Osteoblast (primary cell): ENCODE data around the gene APC2. TPM values are rescaled to one million over a fixed set of nuclear protein-coding genes. Genes with fewer than 3 reads are reported as not detected.

Source experiments
- DNase-seq: peaks from one replicate; pipeline ENCODE4 v3.0.0; 2011; ENCODE audit warnings: low spot score, mixed read lengths; ENCODE audit not compliant: insufficient read length; ENCODE audit errors: missing footprints
- H2AFZ ChIP-seq: 2 replicates; pipeline ENCODE4 v1.6.0; 2011; ENCODE audit warnings: mild to moderate bottlenecking, low read length
- H3K27ac ChIP-seq: 2 replicates; pipeline ENCODE4 v1.5.1; 2011; ENCODE audit warnings: mild to moderate bottlenecking, low read depth, low read length, moderate library complexity
- H3K27me3 ChIP-seq: 2 replicates; pipeline ENCODE4 v1.6.0; 2012; ENCODE audit warnings: mild to moderate bottlenecking, control low read depth, inconsistent platforms, low read length, moderate library complexity; ENCODE audit not compliant: insufficient read depth
- H3K36me3 ChIP-seq: 2 replicates; pipeline ENCODE4 v1.5.1; 2011; ENCODE audit warnings: mild to moderate bottlenecking, low read length, control low read depth, moderate library complexity; ENCODE audit not compliant: insufficient read depth
- H3K4me1 ChIP-seq: 2 replicates; pipeline ENCODE4 v1.5.1; 2011; ENCODE audit warnings: mild to moderate bottlenecking, low read length, control low read depth, moderate library complexity; ENCODE audit not compliant: insufficient read depth
- H3K4me2 ChIP-seq: 2 replicates; pipeline ENCODE4 v1.6.0; 2011; ENCODE audit warnings: mild to moderate bottlenecking, low read length; ENCODE audit not compliant: insufficient read depth
- H3K4me3 ChIP-seq: fragments of 200-600 bp; sonication (generic); 3 replicates; pipeline ENCODE4 v1.5.1; 2012; ENCODE audit warnings: mild to moderate bottlenecking, low read length, inconsistent platforms; ENCODE audit not compliant: insufficient read depth
- H3K79me2 ChIP-seq: 2 replicates; pipeline ENCODE4 v1.6.0; 2012; ENCODE audit warnings: mild to moderate bottlenecking, low read length, control low read depth, inconsistent platforms; ENCODE audit not compliant: insufficient read depth
- H3K9me3 ChIP-seq: 2 replicates; pipeline ENCODE4 v1.5.1; 2011; ENCODE audit warnings: low read depth, low read length, control low read depth
- H4K20me1 ChIP-seq: 2 replicates; pipeline ENCODE4 v1.6.0; 2012; ENCODE audit warnings: mild to moderate bottlenecking, low read length, control low read depth; ENCODE audit not compliant: insufficient read depth
- CTCF ChIP-seq: IDR thresholded peaks from 2 replicates; pipeline ENCODE4 v1.5.1; 2011; ENCODE audit warnings: mild to moderate bottlenecking, low read depth, low read length, moderate library complexity; ENCODE audit errors: extremely low read depth
- total RNA-seq: library from RNA; depleted of rRNA; stranded (reverse); fragments of >200 nt; gene quantifications from 2 replicates; pipeline ENCODE4 v1.2.3, GENCODE V29; 2012

APC2 gene
- total RNA-seq, 1 donor: 0.36 TPM

- Histone ChIP-seq H3K4me3 (no peak overlapping the region), H3K27ac (no peak overlapping the region), H4K20me1 (peaks cover 74% of the 10 kb centered on the region), H3K4me1 (no peaks in the 10 kb centered on the region), H3K79me2 (no peaks in the 10 kb centered on the region), H3K36me3 (no peaks in the 10 kb centered on the region), H3K9me3 (no peaks in the 10 kb centered on the region), H2AFZ (no peak overlapping the region), H3K27me3 (peaks cover 68% of the 10 kb centered on the region), H3K4me2 (no peak overlapping the region)
- DNase-seq: no peak
- TF ChIP-seq CTCF: no peak
Observed at GRCh38 chr19:1470055-1470304, 20.1 kb downstream of the APC2 start.

GRCh38 chr19:1470305-1471009, 20.5 kb downstream of the APC2 start:
- peaks cover 72% of the 10 kb centered on the region for H4K20me1 ChIP-seq

GRCh38 chr19:1471010-1471514, 21.1 kb downstream of the APC2 start:
- Histone ChIP-seq H3K9me3 (no peaks in the 10 kb centered on the region), H2AFZ (no peak overlapping the region), H3K4me2 (no peak overlapping the region), H4K20me1 (peaks cover 69% of the 10 kb centered on the region), H3K4me1 (no peaks in the 10 kb centered on the region), H3K27me3 (peaks cover 66% of the 10 kb centered on the region), H3K36me3 (no peaks in the 10 kb centered on the region), H3K79me2 (no peaks in the 10 kb centered on the region), H3K4me3 (no peak overlapping the region), H3K27ac (no peak overlapping the region)
- DNase-seq: peak; percentile 97
- no peak for TF ChIP-seq CTCF

More at GRCh38 chr19:1470305-1471009, 20.5 kb downstream of the APC2 start:
- no peaks in the 10 kb centered on the region for H3K9me3 ChIP-seq
- H2AFZ ChIP-seq: no peak overlapping the region
- H3K4me1 ChIP-seq: no peaks in the 10 kb centered on the region
- H3K79me2 ChIP-seq: no peaks in the 10 kb centered on the region
- peaks cover 68% of the 10 kb centered on the region for H3K27me3 ChIP-seq
- DNase-seq: peak; percentile 95
- H3K4me3 ChIP-seq: no peak overlapping the region
- no peak overlapping the region for H3K27ac ChIP-seq
- no peak overlapping the region for H3K4me2 ChIP-seq
- no peak for TF ChIP-seq CTCF
- H3K36me3 ChIP-seq: no peaks in the 10 kb centered on the region

- peaks cover 61% of the 10 kb centered on the region for H3K27me3 ChIP-seq
- H3K4me3 ChIP-seq: no peak overlapping the region
- H3K36me3 ChIP-seq: no peaks in the 10 kb centered on the region
- peaks cover 4% of the 10 kb centered on the region for H3K79me2 ChIP-seq
- no peak overlapping the region for H3K27ac ChIP-seq
- peak; percentile 96 for DNase-seq
- H2AFZ ChIP-seq: no peak overlapping the region
- no peaks in the 10 kb centered on the region for H3K4me1 ChIP-seq
- H3K4me2 ChIP-seq: no peak overlapping the region
- H4K20me1 ChIP-seq: peaks cover 69% of the 10 kb centered on the region
- H3K9me3 ChIP-seq: no peaks in the 10 kb centered on the region
- no peak for TF ChIP-seq CTCF
Observed at GRCh38 chr19:1471515-1472160, 21.7 kb downstream of the APC2 start.
